Measurements from ENCODE around the gene HOXA3. TPM values are rescaled to one million over a fixed set of nuclear protein-coding genes. Genes with fewer than 3 reads are reported as not detected.

Gene HOXA3
- total RNA-seq, 4 donors from 2014 or later: 1.8 to 11.0 (median 4.3) TPM

GRCh38 chr7:27093184-27093895 lies 59.0 kb downstream of the HOXA3 start:
- DNase-seq (ENCODE audit: low spot score) (no peak), ATAC-seq (ENCODE audit: low FRiP score) (no peak)
- no peak for TF ChIP-seq CTCF (IDR thresholded peaks at IDR 0.05)

GRCh38 chr7:27092819-27093110 lies 59.6 kb downstream of the HOXA3 start:
- DNase-seq (ENCODE audit: low spot score) (no peak), ATAC-seq (ENCODE audit: low FRiP score) (no peak)
- TF ChIP-seq CTCF (IDR thresholded peaks at IDR 0.05): no peak

DNA sequence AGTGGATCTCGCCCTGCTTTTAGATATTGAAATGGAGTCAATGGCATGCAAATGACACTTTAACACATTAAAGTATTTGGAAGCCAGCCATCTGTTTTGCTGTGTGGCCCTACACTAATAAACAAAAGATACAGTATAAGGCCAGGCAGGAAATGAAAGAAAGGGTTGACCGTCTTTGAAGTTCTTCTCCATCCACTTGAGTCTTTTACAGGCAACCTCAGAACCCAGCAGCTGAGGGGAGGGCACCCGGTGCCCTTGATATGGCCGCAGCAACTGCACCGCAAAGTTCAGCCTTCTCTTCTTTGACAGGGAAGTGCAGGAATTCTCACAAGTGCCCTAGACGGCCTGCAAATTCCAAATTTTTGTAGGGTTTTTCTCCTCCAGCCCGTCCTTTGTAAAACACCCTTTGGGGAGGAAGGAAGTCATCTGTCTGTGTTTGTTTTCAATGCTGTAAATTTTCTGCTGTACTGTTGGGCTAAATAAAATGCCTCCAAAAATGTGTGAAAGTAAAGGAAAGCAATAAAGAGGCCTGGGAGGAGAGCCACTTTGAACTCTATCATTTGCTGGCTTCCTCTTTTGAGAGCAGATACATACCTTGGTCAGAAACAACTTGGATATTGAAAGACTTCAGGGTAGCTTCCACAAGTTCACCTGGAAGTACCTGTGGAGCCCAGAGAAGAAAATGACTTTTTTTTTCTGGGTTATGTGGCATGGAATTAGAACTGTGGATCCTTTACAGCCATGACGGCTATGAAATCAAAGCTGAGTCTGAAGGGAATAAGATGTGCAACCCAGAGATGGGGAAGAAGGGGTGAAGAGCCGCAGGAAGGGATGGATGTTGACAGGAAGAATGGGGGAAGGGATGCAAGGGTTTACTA lies 60.2 kb downstream of the HOXA3 start:
- no peak for DNase-seq (ENCODE audit: low spot score)
- ATAC-seq (ENCODE audit: low FRiP score): no peak
- no peak for TF ChIP-seq CTCF (IDR thresholded peaks at IDR 0.05)

GRCh38 chr7:27091105-27091504 lies 61.3 kb downstream of the HOXA3 start:
- DNase-seq (ENCODE audit: low spot score) (no peak), ATAC-seq (ENCODE audit: low FRiP score) (no peak)
- no peak for TF ChIP-seq CTCF (IDR thresholded peaks at IDR 0.05)

DNA sequence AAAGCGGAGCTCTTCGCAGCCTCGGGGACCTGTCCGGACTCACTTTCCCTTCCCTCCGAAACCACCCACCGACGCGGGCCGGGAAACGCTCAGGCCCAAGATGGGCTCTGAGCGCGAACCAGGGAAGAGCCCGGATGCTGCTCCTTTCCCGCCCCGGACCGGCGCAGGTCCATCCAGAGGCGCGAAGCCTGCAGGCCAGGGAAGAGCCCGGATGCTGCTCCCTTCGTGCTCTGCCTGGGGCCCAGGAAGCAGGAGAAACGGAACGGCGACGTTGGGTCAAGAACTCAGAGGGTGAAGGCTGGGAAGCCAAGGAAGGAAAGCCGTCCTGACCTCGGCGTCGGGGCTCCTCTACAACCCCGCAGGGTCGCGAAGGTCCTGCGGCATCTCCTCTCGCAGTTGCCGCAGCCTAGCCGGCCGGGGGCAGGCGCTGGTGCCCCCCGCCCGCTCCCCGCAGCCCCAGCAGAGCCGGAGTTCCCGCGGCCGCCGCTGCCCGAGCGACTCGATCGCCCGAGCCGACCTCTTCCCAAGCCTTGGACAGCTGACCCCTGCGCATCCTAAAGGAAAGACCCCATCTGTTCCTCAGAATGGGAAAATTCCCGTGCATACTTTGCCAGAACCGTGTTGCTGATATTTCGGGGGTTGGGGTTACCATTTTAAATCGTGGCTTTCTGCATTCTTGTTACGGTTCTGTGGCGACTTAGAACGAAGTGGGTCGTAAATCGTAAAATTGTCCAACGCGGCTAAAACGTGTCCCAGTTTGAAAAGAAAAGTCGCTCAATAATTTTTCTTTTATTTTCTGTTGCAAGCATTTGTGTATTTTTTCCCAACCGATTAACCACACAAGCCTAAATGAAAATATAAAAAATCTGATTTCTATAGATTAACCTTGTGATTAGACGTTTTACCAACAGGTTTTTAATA lies 64.1 kb downstream of the HOXA3 start:
- no peak for ATAC-seq (ENCODE audit: low FRiP score)

GRCh38 chr7:27083646-27084045 lies 68.7 kb downstream of the HOXA3 start:
- TF ChIP-seq CTCF (IDR thresholded peaks at IDR 0.05): no peak

More for the DNA sequence above, 64.1 kb downstream of the HOXA3 start:
- TF ChIP-seq CTCF (IDR thresholded peaks at IDR 0.05): no peak
- DNase-seq (ENCODE audit: low spot score): no peak

More at GRCh38 chr7:27083646-27084045, 68.7 kb downstream of the HOXA3 start:
- DNase-seq (ENCODE audit: low spot score) (no peak), ATAC-seq (ENCODE audit: low FRiP score) (no peak)

All from omental fat pad (tissue), 4 donors.